Cerebellar cortex (tissue), 1 donor: ENCODE data around the gene RFC2.
A peak's percentile ranks its signal among the peaks of the same experiment; 100 is the strongest.
"Not testable (repeated sequence)": the region's sequence is repeated elsewhere in the genome, so short reads cannot be mapped to it uniquely, and the experiment has no call there.

ENCODE experiments used
- DNase-seq: peaks from one replicate; pipeline ENCODE4 v3.0.0-alpha.2; 2015; ENCODE audit warnings: low spot score

RFC2 gene

GRCh38 chr7:74217455-74218342, 36.5 kb downstream of the RFC2 start:
- DNase-seq = no peak

- DNase-seq = no peak
These were observed 37.8 kb downstream of the RFC2 start for GRCh38 chr7:74216361-74216761.

- no peak for DNase-seq
These were observed 38.3 kb downstream of the RFC2 start for GRCh38 chr7:74215921-74216320.

GRCh38 chr7:74214816-74215630, 39.2 kb downstream of the RFC2 start:
- DNase-seq = no peak

GRCh38 chr7:74212661-74213060, 41.5 kb downstream of the RFC2 start:
- DNase-seq = no peak

GRCh38 chr7:74208241-74208640, 46.0 kb downstream of the RFC2 start:
- DNase-seq = not testable (repeated sequence)

- no peak for DNase-seq
These were observed 46.6 kb downstream of the RFC2 start for GRCh38 chr7:74207586-74207985.

- peak; percentile 82 for DNase-seq
These were observed 47.5 kb downstream of the RFC2 start for GRCh38 chr7:74206589-74207120.

- DNase-seq = not testable (repeated sequence)
These were observed 48.1 kb downstream of the RFC2 start for GRCh38 chr7:74206052-74206451.

- DNase-seq = no peak
These were observed 50.1 kb downstream of the RFC2 start for GRCh38 chr7:74203956-74204618.

- DNase-seq = peak; percentile 53
These were observed 51.2 kb downstream of the RFC2 start for GRCh38 chr7:74202841-74203556.

- no peak for DNase-seq
These were observed 54.4 kb downstream of the RFC2 start for GRCh38 chr7:74199551-74200355.

GRCh38 chr7:74197449-74198124, 56.6 kb downstream of the RFC2 start:
- DNase-seq = no peak

GRCh38 chr7:74195968-74196654, 58.1 kb downstream of the RFC2 start:
- not testable (repeated sequence) for DNase-seq

GRCh38 chr7:74195139-74195860, 58.9 kb downstream of the RFC2 start:
- DNase-seq = not testable (repeated sequence)

- no peak for DNase-seq
These were observed 59.5 kb downstream of the RFC2 start for GRCh38 chr7:74194686-74195085.

GRCh38 chr7:74193913-74194312, 60.3 kb downstream of the RFC2 start:
- no peak for DNase-seq

GRCh38 chr7:74193054-74193453, 61.1 kb downstream of the RFC2 start:
- no peak for DNase-seq

- DNase-seq = no peak
These were observed 63.0 kb downstream of the RFC2 start for GRCh38 chr7:74191231-74191630.
